HuH-7.5 (cell line): ENCODE results near the gene CHTF18.

Experiments used
- DNase-seq: peaks from one replicate; pipeline ENCODE4 v3.0.0; 2011; ENCODE audit warnings: low spot score

Gene CHTF18

GRCh38 chr16:760545-761343 lies 27.7 kb upstream of the CHTF18 start, which contains the start of gene MSLN:
TSS of gene MSLN (plus strand) at chr16:760734. CDS start at chr16:762681, 1,947 bp downstream.
- no peak for DNase-seq

- no peak for DNase-seq
These were observed 26.6 kb upstream of the CHTF18 start for GRCh38 chr16:761625-762513.

- DNase-seq, result no peak
These were observed 25.7 kb upstream of the CHTF18 start for GRCh38 chr16:762595-763268.

- DNase-seq, result no peak
These were observed 24.8 kb upstream of the CHTF18 start for GRCh38 chr16:763369-764183.

GRCh38 chr16:764184-764750 lies 24.2 kb upstream of the CHTF18 start:
- DNase-seq, result no peak

GRCh38 chr16:764848-765487 lies 23.5 kb upstream of the CHTF18 start:
- DNase-seq, result no peak

GRCh38 chr16:765488-765865 lies 22.9 kb upstream of the CHTF18 start:
- DNase-seq, result no peak

GRCh38 chr16:766008-766819 lies 22.2 kb upstream of the CHTF18 start:
- no peak for DNase-seq

GRCh38 chr16:766820-767640 lies 21.4 kb upstream of the CHTF18 start:
- no peak for DNase-seq

GRCh38 chr16:767743-768235 lies 20.6 kb upstream of the CHTF18 start:
- no peak for DNase-seq

- no peak for DNase-seq
These were observed 20.0 kb upstream of the CHTF18 start for GRCh38 chr16:768428-768827.

GRCh38 chr16:769184-769784 lies 19.1 kb upstream of the CHTF18 start:
- DNase-seq, result no peak

GRCh38 chr16:769934-770333 lies 18.5 kb upstream of the CHTF18 start:
- no peak for DNase-seq

- DNase-seq, result no peak
These were observed 18.0 kb upstream of the CHTF18 start for GRCh38 chr16:770411-770810.

- DNase-seq, result no peak
These were observed 15.5 kb upstream of the CHTF18 start for GRCh38 chr16:772959-773358.

- no peak for DNase-seq
These were observed 14.1 kb upstream of the CHTF18 start for GRCh38 chr16:774086-775001.

GRCh38 chr16:775236-775796 lies 13.1 kb upstream of the CHTF18 start:
- no peak for DNase-seq
